A549 (cell line): ENCODE measurements around the gene CLCN4. TPM values are rescaled to one million over a fixed set of nuclear protein-coding genes. Genes with fewer than 3 reads are reported as not detected.

ENCODE experiments used
- ATAC-seq, 2 experiments: fragments of 200-7000 bp in 1 of 2; fragments of >200 bp in 1 of 2; cut with Nextera tagmentation in 1 of 2; cut with Tn5 transposase in 1 of 2; 3 replicates each; pipeline versions ENCODE4 v1.8.0 to v1.9.1; 2018 to 2020; ENCODE audit warnings: mild to moderate bottlenecking in 1 of 2, moderate library complexity in 1 of 2
- CTCF ChIA-PET: fragments of 300-600 bp; sonication (Branson Sonifier 250); formaldehyde crosslinking; extraction: SDS; loops from one replicate; lab custom pipeline; 2021; ENCODE audit warnings: antibody characterized with exemption, inconsistent platforms; lab: Yijun Ruan, JAX
- POLR2A ChIA-PET: fragments of 350-600 bp; formaldehyde crosslinking; extraction: SDS; loops from one replicate; lab custom pipeline; 2021; ENCODE audit warnings: antibody characterized with exemption, inconsistent platforms; lab: Yijun Ruan, JAX
- DNase-seq, 2 experiments: peaks; one replicate each; pipeline versions ENCODE4 v3.0.0 to v3.0.0-alpha.2; 2011 to 2016; ENCODE audit warnings: low read depth in 1 of 2, low spot score in 1 of 2
- FAIRE-seq: peaks from 2 replicates; lab custom pipeline; 2011; peaks lifted over from hg19 to GRCh38; lab: Jason Lieb, UNC
- H3K27ac ChIP-seq, 2 experiments: fragments of >200 bp; sonication (Bioruptor Twin); formaldehyde crosslinking; 3 replicates each; pipeline ENCODE4 v1.5.1; 2016 to 2017
- H3K4me1 ChIP-seq: fragments of >200 bp; sonication (Bioruptor Twin); formaldehyde crosslinking; 3 replicates; pipeline ENCODE4 v1.6.1; 2016
- H3K4me2 ChIP-seq: fragments of >200 bp; sonication (Bioruptor Twin); formaldehyde crosslinking; 3 replicates; pipeline ENCODE4 v1.6.1; 2016
- H3K4me3 ChIP-seq: fragments of >200 bp; sonication (Bioruptor Twin); formaldehyde crosslinking; 3 replicates; pipeline ENCODE4 v1.5.1; 2016
- H3K9me3 ChIP-seq: fragments of >200 bp; sonication (Bioruptor Twin); formaldehyde crosslinking; 3 replicates; pipeline ENCODE4 v1.6.1; 2016
- BHLHE40 ChIP-seq: IDR thresholded peaks from 2 replicates; pipeline ENCODE4 v1.6.1; 2012; ENCODE audit warnings: low read depth, low read length, inconsistent platforms
- CBX2 ChIP-seq: fragments of 200-600 bp; sonication (generic); IDR thresholded peaks from 2 replicates; pipeline ENCODE4 v1.6.1; 2016; ENCODE audit warnings: low read depth, mild to moderate bottlenecking, borderline replicate concordance
- CBX8 ChIP-seq: fragments of 200-600 bp; sonication (generic); IDR thresholded peaks from 2 replicates; pipeline ENCODE4 v1.6.1; 2016
- CHD2 ChIP-seq: fragments of 150-350 bp; IDR thresholded peaks from 2 replicates; pipeline ENCODE4 v1.6.1; 2014; ENCODE audit warnings: low read length; ENCODE audit not compliant: partially characterized antibody
- CTCF ChIP-seq: fragments of >200 bp; sonication (Bioruptor Twin); formaldehyde crosslinking; IDR thresholded peaks from 3 replicates; pipeline ENCODE4 v1.5.1; 2016
- ELK1 ChIP-seq: fragments of 150-350 bp; IDR thresholded peaks from 2 replicates; pipeline ENCODE4 v1.6.1; 2014; ENCODE audit warnings: low read depth, mild to moderate bottlenecking, low read length
- EP300 ChIP-seq, 2 experiments: fragments of >200 bp; sonication (Bioruptor Twin); formaldehyde crosslinking; IDR thresholded peaks; 2 replicates in 1 of 2; 3 replicates in 1 of 2; pipeline ENCODE4 v1.6.1; 2016 to 2017
- FOXS1 ChIP-seq: fragments of 250-450 bp; sonication (Bioruptor Pico); IDR thresholded peaks from 2 replicates; pipeline ENCODE4 v1.5.0; 2020; ENCODE audit warnings: mild to moderate bottlenecking, moderate library complexity
- HES2 ChIP-seq: fragments of >200 bp; sonication (Bioruptor Twin); formaldehyde crosslinking; IDR thresholded peaks from 2 replicates; pipeline ENCODE4 v1.6.1; 2016
- HEYL ChIP-seq: fragments of 250-450 bp; sonication (Bioruptor Pico); IDR thresholded peaks from 2 replicates; pipeline ENCODE4 v1.8.0; 2021; ENCODE audit warnings: mild to moderate bottlenecking, moderate library complexity
- HOXB13 ChIP-seq: fragments of 250-450 bp; sonication (Bioruptor Pico); IDR thresholded peaks from 2 replicates; pipeline ENCODE4 v1.5.0; 2020; ENCODE audit warnings: low read depth, mild to moderate bottlenecking, moderate library complexity
- HOXB5 ChIP-seq: fragments of 250-450 bp; sonication (Bioruptor Pico); IDR thresholded peaks from 2 replicates; pipeline ENCODE4 v1.5.0; 2020; ENCODE audit warnings: mild to moderate bottlenecking, moderate library complexity
- JUN ChIP-seq, 2 experiments: fragments of >200 bp; sonication (Bioruptor Twin); formaldehyde crosslinking; IDR thresholded peaks; 2 replicates in 1 of 2; 3 replicates in 1 of 2; pipeline ENCODE4 v1.6.1; 2016 to 2017
- JUNB ChIP-seq: fragments of >200 bp; sonication (Bioruptor Twin); formaldehyde crosslinking; IDR thresholded peaks from 2 replicates; pipeline ENCODE4 v1.6.1; 2016
- KDM1A ChIP-seq: fragments of 200-600 bp; sonication (generic); IDR thresholded peaks from 2 replicates; pipeline ENCODE4 v1.6.1; 2016; ENCODE audit warnings: low read depth, mild to moderate bottlenecking
- KDM5A ChIP-seq: fragments of 200-600 bp; sonication (generic); IDR thresholded peaks from 2 replicates; pipeline ENCODE4 v1.6.1; 2016; ENCODE audit warnings: antibody characterized with exemption, mild to moderate bottlenecking
- MAZ ChIP-seq: fragments of 150-350 bp; IDR thresholded peaks from 2 replicates; pipeline ENCODE4 v1.6.1; 2014; ENCODE audit warnings: antibody characterized with exemption, low read depth, low read length, borderline replicate concordance
- NFE2L2 ChIP-seq: fragments of 150-350 bp; conservative IDR thresholded peaks from 2 replicates; pipeline ENCODE4 v1.6.1; 2014; ENCODE audit warnings: low read length
- NPAS2 ChIP-seq: fragments of 250-450 bp; sonication (Bioruptor Pico); IDR thresholded peaks from 2 replicates; pipeline ENCODE4 v1.8.0; 2022; ENCODE audit warnings: mild to moderate bottlenecking, moderate library complexity, borderline replicate concordance
- PHF8 ChIP-seq: fragments of 200-600 bp; sonication (generic); IDR thresholded peaks from 2 replicates; pipeline ENCODE4 v1.6.1; 2016; ENCODE audit warnings: low read depth, mild to moderate bottlenecking, antibody characterized with exemption, moderate library complexity, borderline replicate concordance
- RAD21 ChIP-seq, 2 experiments: fragments of >200 bp in 1 of 2; sonication (Bioruptor Twin) in 1 of 2; formaldehyde crosslinking in 1 of 2; IDR thresholded peaks in 1 of 2; conservative IDR thresholded peaks in 1 of 2; 2 replicates in 1 of 2; 3 replicates in 1 of 2; pipeline ENCODE4 v1.6.1; 2012 to 2018; ENCODE audit warnings: inconsistent platforms in 1 of 2
- REST ChIP-seq: fragments of 200-600 bp; sonication (generic); IDR thresholded peaks from 2 replicates; pipeline ENCODE4 v1.6.1; 2016; ENCODE audit warnings: antibody characterized with exemption, mild to moderate bottlenecking, moderate library complexity
- RFX5 ChIP-seq: fragments of 450-650 bp; IDR thresholded peaks from 2 replicates; pipeline ENCODE4 v1.7.1; 2014; ENCODE audit warnings: antibody characterized with exemption, mild to moderate bottlenecking, moderate library complexity
- WGBS: methylation state at CpG from one replicate; pipeline ENCODE4 v1.1.6; 2017; ENCODE audit errors: missing lambda C conversion rate; 5-methylcytosine and 5-hydroxymethylcytosine counted together
- polyA plus RNA-seq, 4 experiments: library from polyadenylated mRNA; depleted of rRNA in 3 of 4; stranded (reverse); fragments of >200 nt; fragmentation: RNase III in 1 of 4; extraction: RNeasy Plus Mini Kit Qiagen cat#74134 plus additional on column Dnase treatment in 1 of 4; gene quantifications; 2 replicates in 3 of 4; 3 replicates in 1 of 4; pipeline ENCODE4 v1.2.3, GENCODE V29; 2011 to 2017

Gene CLCN4
- polyA plus RNA-seq, 2 of the 4 experiments (the other 2 are of a cell fraction), result 2.8 to 4.7 TPM

- Histone ChIP-seq H3K4me2 (no peak overlapping the region), H3K4me3 (no peak overlapping the region), H3K9me3 (no peaks in the 10 kb centered on the region), H3K4me1 (no peaks in the 10 kb centered on the region), H3K27ac (no peak overlapping the region)
- FAIRE-seq (no peak), DNase-seq (no peak), ATAC-seq (no peak)
- POLR2A ChIA-PET, result no interaction called here
- WGBS, result 89% methylated on average over 8 of the region's 12 CpGs
- CTCF ChIA-PET, result interaction anchor here (0.6 to 2.7 kb wide), 2 partner anchors 33 to 379 kb away, joined by 3 to 9 read pairs; no protein-coding TSS in a partner anchor
- no peak for TF ChIP-seq HES2
- TF ChIP-seq REST, result no peak
- no peak for TF ChIP-seq MAZ
- TF ChIP-seq NFE2L2, result no peak
- no peak for TF ChIP-seq RAD21 (conservative IDR thresholded peaks at IDR 0.05 in 1 of 2, IDR thresholded peaks at IDR 0.05 in 1 of 2)
- TF ChIP-seq KDM1A, result no peak
- TF ChIP-seq CBX2, result no peak
- TF ChIP-seq BHLHE40, result no peak
- no peak for TF ChIP-seq PHF8
- TF ChIP-seq RFX5, result no peak
- no peak for TF ChIP-seq KDM5A
- no peak for TF ChIP-seq FOXS1 (CRISPR knock-in tag)
- no peak for TF ChIP-seq CTCF
- TF ChIP-seq CBX8, result no peak
- TF ChIP-seq JUNB, result no peak
- no peak for TF ChIP-seq HOXB13 (CRISPR knock-in tag)
- TF ChIP-seq NPAS2 (CRISPR knock-in tag), result no peak
- no peak for TF ChIP-seq HOXB5
These were observed 66.5 kb downstream of the CLCN4 start for GRCh38 chrX:10223276-10223675.

- ChIA-PET POLR2A (no interaction called here), CTCF (interaction anchor here (0.6 to 2.7 kb wide), 3 partner anchors 9 to 389 kb away, joined by 3 to 9 read pairs (median 3); no protein-coding TSS in a partner anchor)
- H3K27ac ChIP-seq, result no peak overlapping the region
- H3K4me1 ChIP-seq, result no peaks in the 10 kb centered on the region
- DNase-seq (no peak), ATAC-seq (no peak), FAIRE-seq (peak; percentile 46)
- no peak overlapping the region for H3K4me3 ChIP-seq
- no peak overlapping the region for H3K4me2 ChIP-seq
- no peaks in the 10 kb centered on the region for H3K9me3 ChIP-seq
- 84% methylated on average over 8 of the region's 8 CpGs for WGBS
- no peak for TF ChIP-seq EP300 (IDR thresholded peaks at IDR 0.05)
- no peak for TF ChIP-seq RFX5
- TF ChIP-seq HEYL (CRISPR knock-in tag), result no peak
- TF ChIP-seq JUNB, result no peak
- TF ChIP-seq CHD2, result no peak
- no peak for TF ChIP-seq ELK1
- no peak for TF ChIP-seq JUN (IDR thresholded peaks at IDR 0.05)
These were observed 67.0 kb downstream of the CLCN4 start for GRCh38 chrX:10223781-10224180.
